ENCODE results near the gene COL4A2. TPM values are rescaled to one million over a fixed set of nuclear protein-coding genes. Genes with fewer than 3 reads are reported as not detected.
A peak's percentile ranks its signal among the peaks of the same experiment; 100 is the strongest.

Gene COL4A2
- total RNA-seq, 1 donor from 2014 or later: 7.6 TPM

DNA sequence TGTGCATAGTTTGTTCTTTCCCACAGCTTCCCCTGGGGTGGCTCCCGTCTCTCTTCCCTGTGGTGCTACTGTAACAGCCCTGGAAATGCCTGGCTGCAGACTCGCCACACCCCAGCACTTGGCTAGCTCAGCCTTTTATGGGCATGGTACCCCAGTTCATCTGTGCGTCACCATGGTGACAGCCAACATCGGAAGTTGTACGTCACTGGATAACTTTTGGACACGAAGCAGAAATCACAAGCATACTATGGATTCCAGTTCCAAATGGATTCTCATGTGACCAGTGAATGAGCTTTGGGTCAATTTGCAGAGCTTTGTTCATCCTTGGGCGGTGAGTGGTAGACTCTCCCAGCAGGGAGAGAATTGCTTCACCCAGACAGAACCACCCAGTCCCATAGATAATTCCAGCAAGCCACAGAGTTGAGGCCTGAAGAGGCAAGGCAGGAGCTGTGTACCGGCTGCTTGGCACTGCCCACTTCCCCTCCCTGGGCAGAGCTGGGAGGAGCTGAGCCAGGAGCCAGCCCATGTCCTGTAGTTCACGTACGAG lies 54.4 kb downstream of the COL4A2 start:
- Histone ChIP-seq H3K27me3 (ENCODE audit: control insufficient read depth, insufficient read depth, low read length) (no peaks in the 10 kb centered on the region), H3K36me3 (ENCODE audit: control insufficient read depth, insufficient read depth, low read length) (peaks cover 1% of the 10 kb centered on the region), H3K4me3 (ENCODE audit: low read depth, low read length) (no peak overlapping the region)
- TF ChIP-seq, protein P1, sequence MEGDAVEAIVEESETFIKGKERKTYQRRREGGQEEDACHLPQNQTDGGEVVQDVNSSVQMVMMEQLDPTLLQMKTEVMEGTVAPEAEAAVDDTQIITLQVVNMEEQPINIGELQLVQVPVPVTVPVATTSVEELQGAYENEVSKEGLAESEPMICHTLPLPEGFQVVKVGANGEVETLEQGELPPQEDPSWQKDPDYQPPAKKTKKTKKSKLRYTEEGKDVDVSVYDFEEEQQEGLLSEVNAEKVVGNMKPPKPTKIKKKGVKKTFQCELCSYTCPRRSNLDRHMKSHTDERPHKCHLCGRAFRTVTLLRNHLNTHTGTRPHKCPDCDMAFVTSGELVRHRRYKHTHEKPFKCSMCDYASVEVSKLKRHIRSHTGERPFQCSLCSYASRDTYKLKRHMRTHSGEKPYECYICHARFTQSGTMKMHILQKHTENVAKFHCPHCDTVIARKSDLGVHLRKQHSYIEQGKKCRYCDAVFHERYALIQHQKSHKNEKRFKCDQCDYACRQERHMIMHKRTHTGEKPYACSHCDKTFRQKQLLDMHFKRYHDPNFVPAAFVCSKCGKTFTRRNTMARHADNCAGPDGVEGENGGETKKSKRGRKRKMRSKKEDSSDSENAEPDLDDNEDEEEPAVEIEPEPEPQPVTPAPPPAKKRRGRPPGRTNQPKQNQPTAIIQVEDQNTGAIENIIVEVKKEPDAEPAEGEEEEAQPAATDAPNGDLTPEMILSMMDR (IDR thresholded peaks at IDR 0.05; ENCODE audit: insufficient read depth, low read length, severe bottlenecking): no peak
- FAIRE-seq (no peak), DNase-seq (ENCODE audit: low read depth) (no peak)

DNA sequence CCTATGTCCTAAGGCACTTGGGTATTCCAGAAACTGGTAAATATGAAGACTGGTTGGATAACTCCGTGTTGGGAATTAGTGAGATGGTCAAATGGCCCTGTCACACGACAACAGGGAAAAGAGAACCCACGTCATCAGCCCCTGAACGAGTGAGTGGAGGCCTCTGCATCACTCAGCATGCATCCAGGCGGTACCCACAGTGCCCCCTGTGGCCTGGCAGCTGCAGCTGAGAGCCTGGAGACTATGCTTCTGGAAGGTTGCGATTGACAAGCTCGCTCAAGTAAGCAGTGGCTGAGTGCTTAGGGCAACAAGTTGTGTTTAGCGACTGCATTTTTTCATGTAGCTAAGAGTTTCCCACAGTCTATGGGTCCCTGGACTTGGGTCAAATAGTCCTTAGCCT lies 55.9 kb downstream of the COL4A2 start:
- DNase-seq (ENCODE audit: low read depth) (no peak), FAIRE-seq (peak; percentile 43)
- no peak overlapping the region for H3K4me3 ChIP-seq (ENCODE audit: low read depth, low read length)

DNA sequence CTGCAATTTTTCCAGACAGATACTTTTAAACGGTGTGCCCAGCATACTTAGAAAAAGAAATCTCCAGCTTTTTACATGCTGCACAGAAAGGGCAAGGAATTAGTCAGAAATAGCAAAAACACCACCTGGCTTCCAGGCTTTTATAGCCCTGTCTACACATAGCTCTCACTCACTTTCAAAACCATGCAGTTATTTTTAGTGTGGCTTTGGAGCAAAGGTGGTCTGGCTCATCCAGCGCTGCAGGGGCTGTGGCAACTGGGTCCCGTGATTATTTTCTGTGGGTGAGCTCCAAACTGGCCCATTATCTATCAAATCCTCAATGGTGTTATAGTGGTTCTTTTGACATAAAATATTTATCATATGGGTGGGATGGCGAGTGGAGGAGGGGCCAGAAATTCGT lies 57.0 kb downstream of the COL4A2 start:
- Histone ChIP-seq H3K27me3 (ENCODE audit: control insufficient read depth, insufficient read depth, low read length) (no peaks in the 10 kb centered on the region), H3K36me3 (ENCODE audit: control insufficient read depth, insufficient read depth, low read length) (peaks cover 1% of the 10 kb centered on the region), H3K4me3 (ENCODE audit: low read depth, low read length) (no peak overlapping the region)
- FAIRE-seq (no peak), DNase-seq (ENCODE audit: low read depth) (no peak)
- TF ChIP-seq, protein P1 (IDR thresholded peaks at IDR 0.05; ENCODE audit: insufficient read depth, low read length, severe bottlenecking): no peak

More for the DNA sequence above, 55.9 kb downstream of the COL4A2 start:
- no peaks in the 10 kb centered on the region for H3K27me3 ChIP-seq (ENCODE audit: control insufficient read depth, insufficient read depth, low read length)
- peaks cover 1% of the 10 kb centered on the region for H3K36me3 ChIP-seq (ENCODE audit: control insufficient read depth, insufficient read depth, low read length)
- TF ChIP-seq, protein P1 (IDR thresholded peaks at IDR 0.05; ENCODE audit: insufficient read depth, low read length, severe bottlenecking): no peak

DNA sequence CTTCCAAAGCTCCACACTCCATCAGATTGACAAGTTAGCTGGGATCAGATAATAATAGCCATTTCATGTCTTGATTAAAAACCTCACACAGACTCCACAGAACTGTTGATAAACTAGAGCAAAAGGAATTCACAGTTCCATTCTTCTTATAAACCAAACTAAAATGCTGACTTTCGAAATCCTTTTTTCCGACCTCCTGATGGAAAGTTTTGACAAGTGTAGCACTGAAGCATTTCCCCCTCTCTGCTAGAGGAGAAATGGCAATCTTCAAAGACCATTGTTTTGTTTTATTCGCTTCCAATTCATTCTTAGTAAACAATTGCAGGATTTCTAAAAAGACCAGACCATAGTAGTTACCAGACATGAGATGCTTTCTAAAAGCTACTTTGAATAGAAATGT lies 58.8 kb downstream of the COL4A2 start:
- TF ChIP-seq, protein P1 (IDR thresholded peaks at IDR 0.05; ENCODE audit: insufficient read depth, low read length, severe bottlenecking): no peak
- DNase-seq (ENCODE audit: low read depth) (no peak), FAIRE-seq (no peak)
- Histone ChIP-seq H3K4me3 (ENCODE audit: low read depth, low read length) (no peak overlapping the region), H3K27me3 (ENCODE audit: control insufficient read depth, insufficient read depth, low read length) (no peaks in the 10 kb centered on the region), H3K36me3 (ENCODE audit: control insufficient read depth, insufficient read depth, low read length) (peaks cover 1% of the 10 kb centered on the region)

DNA sequence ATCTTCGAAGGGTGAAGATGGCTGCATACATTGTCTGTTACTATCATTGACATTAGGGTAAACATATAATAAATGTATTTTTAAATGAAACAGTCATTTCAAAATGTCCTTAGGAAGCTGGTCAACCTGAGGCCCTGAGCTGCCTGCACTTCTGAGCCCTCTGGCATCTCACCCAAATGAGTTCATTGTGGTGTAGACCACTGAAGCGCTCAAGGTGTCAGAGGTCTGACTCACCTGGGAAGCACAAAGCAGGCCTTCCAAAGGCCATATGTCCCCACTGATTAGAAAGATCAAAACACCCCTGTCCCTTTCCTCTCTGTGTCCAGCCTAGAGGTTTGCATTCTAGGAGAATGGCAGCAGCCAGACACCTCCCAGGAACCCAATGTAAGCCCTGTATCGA lies 59.6 kb downstream of the COL4A2 start:
- TF ChIP-seq, protein P1 (IDR thresholded peaks at IDR 0.05; ENCODE audit: insufficient read depth, low read length, severe bottlenecking): no peak
- Histone ChIP-seq H3K27me3 (ENCODE audit: control insufficient read depth, insufficient read depth, low read length) (no peaks in the 10 kb centered on the region), H3K4me3 (ENCODE audit: low read depth, low read length) (no peak overlapping the region), H3K36me3 (ENCODE audit: control insufficient read depth, insufficient read depth, low read length) (no peaks in the 10 kb centered on the region)
- FAIRE-seq (no peak), DNase-seq (ENCODE audit: low read depth) (no peak)

DNA sequence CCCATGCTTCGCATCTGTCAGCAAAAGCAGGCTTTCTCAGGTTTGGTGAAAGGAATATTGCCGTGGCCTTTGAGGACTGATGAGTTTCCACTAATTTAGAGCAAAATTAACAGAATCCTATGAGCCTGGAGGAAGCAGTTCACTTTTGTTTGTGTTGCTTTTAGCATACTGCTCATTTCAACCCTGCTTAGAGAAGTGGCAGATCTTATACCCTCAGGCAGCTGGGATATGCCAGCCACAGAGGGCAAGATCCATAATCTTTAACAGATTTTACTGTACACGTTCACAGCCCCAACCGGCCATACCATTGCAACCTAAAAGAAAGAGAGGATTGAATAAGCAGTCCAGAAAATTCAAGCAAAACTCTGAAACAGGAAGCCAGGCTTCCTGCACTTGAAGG lies 60.5 kb downstream of the COL4A2 start:
- H3K36me3 ChIP-seq (ENCODE audit: control insufficient read depth, insufficient read depth, low read length): no peaks in the 10 kb centered on the region
- TF ChIP-seq, protein P1 (IDR thresholded peaks at IDR 0.05; ENCODE audit: insufficient read depth, low read length, severe bottlenecking): no peak
- H3K4me3 ChIP-seq (ENCODE audit: low read depth, low read length): no peak overlapping the region
- H3K27me3 ChIP-seq (ENCODE audit: control insufficient read depth, insufficient read depth, low read length): no peaks in the 10 kb centered on the region
- FAIRE-seq (no peak), DNase-seq (ENCODE audit: low read depth) (no peak)
